Keratinocyte (primary cell): ENCODE results near the gene MORC4. TPM values are rescaled to one million over a fixed set of nuclear protein-coding genes. Genes with fewer than 3 reads are reported as not detected.

ENCODE experiments used
- DNase-seq: peaks from one replicate; pipeline ENCODE4 v3.0.0-alpha.2; 2011; ENCODE audit warnings: low read depth, missing footprints, low spot score
- FAIRE-seq: peaks from 2 replicates; lab custom pipeline; 2011; peaks lifted over from hg19 to GRCh38; lab: Jason Lieb, UNC
- H2AFZ ChIP-seq: 2 replicates; pipeline ENCODE4 v1.6.0; 2012; ENCODE audit warnings: low read length, control low read depth, inconsistent platforms; ENCODE audit not compliant: control insufficient read depth
- H3K27ac ChIP-seq: 2 replicates; pipeline ENCODE4 v1.5.1; 2011; ENCODE audit warnings: low read length; ENCODE audit not compliant: control insufficient read depth, insufficient read depth
- H3K27me3 ChIP-seq: 3 replicates; pipeline ENCODE4 v1.6.0; 2011; ENCODE audit warnings: low read length; ENCODE audit not compliant: control insufficient read depth, insufficient read depth; ENCODE audit errors: extremely low read depth
- H3K36me3 ChIP-seq, 2 experiments: 2 replicates in 1 of 2; 3 replicates in 1 of 2; pipeline ENCODE4 v1.5.1; 2011; ENCODE audit warnings: low read length in 2 of 2, mild to moderate bottlenecking in 1 of 2; ENCODE audit not compliant: control insufficient read depth in 2 of 2, insufficient read depth in 2 of 2; ENCODE audit errors: extremely low read depth in 1 of 2
- H3K4me1 ChIP-seq: 3 replicates; pipeline ENCODE4 v1.5.1; 2011; ENCODE audit warnings: low read length; ENCODE audit not compliant: control insufficient read depth, insufficient read depth; ENCODE audit errors: extremely low read depth
- H3K4me2 ChIP-seq: 3 replicates; pipeline ENCODE4 v1.6.0; 2011; ENCODE audit warnings: low read depth, low read length; ENCODE audit not compliant: control insufficient read depth, insufficient read depth; ENCODE audit errors: extremely low read depth
- H3K4me3 ChIP-seq, 3 experiments: fragments of 200-600 bp in 1 of 3; sonication (generic) in 1 of 3; 2 replicates in 2 of 3; 3 replicates in 1 of 3; pipeline ENCODE4 v1.5.1; 2011 to 2016; ENCODE audit warnings: low read length in 3 of 3, mild to moderate bottlenecking in 3 of 3, control low read depth in 2 of 3, inconsistent platforms in 1 of 3, low read depth in 1 of 3, mixed read lengths in 1 of 3, mixed run types in 1 of 3, moderate library complexity in 1 of 3; ENCODE audit not compliant: control insufficient read depth in 2 of 3, insufficient read depth in 2 of 3; ENCODE audit errors: extremely low read depth in 1 of 3
- H3K79me2 ChIP-seq: 2 replicates; pipeline ENCODE4 v1.6.0; 2012; ENCODE audit warnings: low read length; ENCODE audit not compliant: control insufficient read depth, insufficient read depth
- H3K9ac ChIP-seq: 3 replicates; pipeline ENCODE4 v1.6.0; 2011; ENCODE audit warnings: low read length; ENCODE audit not compliant: control insufficient read depth, insufficient read depth; ENCODE audit errors: extremely low read depth
- H3K9me1 ChIP-seq: 3 replicates; pipeline ENCODE4 v1.6.0; 2011; ENCODE audit warnings: low read length; ENCODE audit not compliant: control insufficient read depth, insufficient read depth; ENCODE audit errors: extremely low read depth
- H3K9me3 ChIP-seq: 2 replicates; pipeline ENCODE4 v1.5.1; 2012; ENCODE audit warnings: low read depth, low read length; ENCODE audit not compliant: control insufficient read depth
- H4K20me1 ChIP-seq: 3 replicates; pipeline ENCODE4 v1.6.0; 2011; ENCODE audit warnings: low read length; ENCODE audit not compliant: control insufficient read depth, insufficient read depth; ENCODE audit errors: extremely low read depth
- EZH2 ChIP-seq: IDR thresholded peaks from one replicate; pipeline ENCODE4 v1.6.1; 2012; ENCODE audit warnings: inconsistent platforms, mild to moderate bottlenecking, low read length, moderate library complexity
- dilution Hi-C: fragments of 300-500 bp; cut with MboI; formaldehyde crosslinking; loops from one replicate; pipeline ENCODE4 v1.7.0; 2020; ENCODE audit warnings: low sequenced_read_pairs; ENCODE audit not compliant: extremely low pct_ligation_motif_present
- polyA plus RNA-seq, 5 experiments: library from polyadenylated mRNA; depleted of rRNA in 3 of 5; stranded (reverse) in 3 of 5; stranded (forward) in 1 of 5; unstranded in 1 of 5; fragments of >200 nt; gene quantifications; 1 replicate in 1 of 5; 2 replicates in 3 of 5; 3 replicates in 1 of 5; pipeline versions ENCODE4 v1.2.1 to v1.2.3, GENCODE V29; 2011 to 2012; ENCODE audit warnings: missing spikeins in 2 of 5, low read depth in 1 of 5, low replicate concordance in 1 of 5
- TF ChIP-seq, protein P1 (sequence below), 3 experiments: IDR thresholded peaks in 1 of 3; conservative IDR thresholded peaks in 1 of 3; optimal IDR thresholded peaks in 1 of 3; 2 replicates in 2 of 3; 3 replicates in 1 of 3; pipeline versions ENCODE3 to v1.5.1; 2011; ENCODE audit warnings: low read length in 3 of 3, mild to moderate bottlenecking in 3 of 3, moderate library complexity in 2 of 3, control low read depth in 1 of 3, inconsistent platforms in 1 of 3; ENCODE audit not compliant: insufficient read depth in 2 of 3; ENCODE audit errors: extremely low read depth in 1 of 3

MORC4 gene
- polyA plus RNA-seq, 1 donor (not counting 4 experiments of a cell fraction or from before 2014, with no cell fraction given), result 21.0 TPM

DNA sequence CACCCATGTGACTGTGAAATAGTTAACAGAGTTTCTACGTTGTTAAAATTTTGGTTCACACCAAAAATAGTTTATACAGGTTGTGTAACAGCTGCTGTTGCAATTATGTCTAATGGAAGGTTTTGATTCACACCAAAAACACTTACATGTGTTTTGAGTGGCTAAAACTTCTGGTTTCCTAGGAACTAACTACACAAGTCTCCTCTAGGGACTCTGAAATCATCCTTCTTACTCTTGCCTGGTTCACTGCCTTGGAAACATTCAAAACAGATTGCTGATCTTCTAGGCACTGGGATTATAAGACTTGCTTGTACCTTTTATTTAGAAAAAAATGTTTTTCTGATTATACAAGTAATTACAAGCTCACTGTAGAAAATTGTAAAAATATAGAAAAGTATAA, 14.9 kb upstream of the MORC4 start:
- dilution Hi-C loops, result no loop called here

DNA sequence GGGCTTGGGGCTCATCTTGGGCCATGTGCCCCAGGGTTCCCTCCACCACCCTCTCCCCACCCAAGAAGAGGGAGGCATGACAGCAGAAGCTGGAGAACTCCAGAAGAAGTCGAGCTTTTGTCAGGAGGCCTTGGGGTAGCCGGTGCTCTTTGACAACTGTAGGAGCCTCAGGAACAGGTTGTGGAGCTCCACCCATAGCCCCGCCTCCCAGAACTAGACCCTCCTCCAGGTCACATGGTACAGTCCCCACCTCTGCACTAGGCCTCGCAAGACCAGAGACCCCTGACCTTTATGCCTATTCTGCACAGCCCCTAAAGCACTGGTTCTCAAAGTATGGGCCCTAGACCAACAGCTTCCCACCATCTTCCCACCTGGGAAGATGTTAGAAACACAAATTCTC, 8.0 kb upstream of the MORC4 start:
- no peaks in the 10 kb centered on the region for H3K79me2 ChIP-seq
- FAIRE-seq (no peak), DNase-seq (no peak)
- H4K20me1 ChIP-seq, result no peaks in the 10 kb centered on the region
- dilution Hi-C loops, result no loop called here
- H3K4me3 ChIP-seq, result no peak overlapping the region
- H3K4me2 ChIP-seq, result no peak overlapping the region
- H2AFZ ChIP-seq, result no peak overlapping the region
- H3K4me1 ChIP-seq, result no peaks in the 10 kb centered on the region
- H3K27ac ChIP-seq, result no peak overlapping the region
- H3K9me3 ChIP-seq, result no peaks in the 10 kb centered on the region
- no peaks in the 10 kb centered on the region for H3K9me1 ChIP-seq
- H3K36me3 ChIP-seq, result no peaks in the 10 kb centered on the region
- TF ChIP-seq EZH2, result no peak
- TF ChIP-seq, protein P1, sequence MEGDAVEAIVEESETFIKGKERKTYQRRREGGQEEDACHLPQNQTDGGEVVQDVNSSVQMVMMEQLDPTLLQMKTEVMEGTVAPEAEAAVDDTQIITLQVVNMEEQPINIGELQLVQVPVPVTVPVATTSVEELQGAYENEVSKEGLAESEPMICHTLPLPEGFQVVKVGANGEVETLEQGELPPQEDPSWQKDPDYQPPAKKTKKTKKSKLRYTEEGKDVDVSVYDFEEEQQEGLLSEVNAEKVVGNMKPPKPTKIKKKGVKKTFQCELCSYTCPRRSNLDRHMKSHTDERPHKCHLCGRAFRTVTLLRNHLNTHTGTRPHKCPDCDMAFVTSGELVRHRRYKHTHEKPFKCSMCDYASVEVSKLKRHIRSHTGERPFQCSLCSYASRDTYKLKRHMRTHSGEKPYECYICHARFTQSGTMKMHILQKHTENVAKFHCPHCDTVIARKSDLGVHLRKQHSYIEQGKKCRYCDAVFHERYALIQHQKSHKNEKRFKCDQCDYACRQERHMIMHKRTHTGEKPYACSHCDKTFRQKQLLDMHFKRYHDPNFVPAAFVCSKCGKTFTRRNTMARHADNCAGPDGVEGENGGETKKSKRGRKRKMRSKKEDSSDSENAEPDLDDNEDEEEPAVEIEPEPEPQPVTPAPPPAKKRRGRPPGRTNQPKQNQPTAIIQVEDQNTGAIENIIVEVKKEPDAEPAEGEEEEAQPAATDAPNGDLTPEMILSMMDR (optimal IDR thresholded peaks at IDR 0.05 in 1 of 3, IDR thresholded peaks at IDR 0.05 in 1 of 3, conservative IDR thresholded peaks at IDR 0.05 in 1 of 3; ENCODE audit: extremely low read depth in 1 of 3, insufficient read depth in 2 of 3, low read length in 3 of 3), result no peak
- no peak overlapping the region for H3K9ac ChIP-seq
- H3K27me3 ChIP-seq, result no peaks in the 10 kb centered on the region

More for the DNA sequence above, 14.9 kb upstream of the MORC4 start:
- Histone ChIP-seq H3K9ac (no peak overlapping the region), H3K27me3 (no peaks in the 10 kb centered on the region), H3K36me3 (no peaks in the 10 kb centered on the region), H4K20me1 (no peaks in the 10 kb centered on the region), H3K9me1 (no peaks in the 10 kb centered on the region), H3K79me2 (no peaks in the 10 kb centered on the region), H3K9me3 (no peaks in the 10 kb centered on the region), H3K4me2 (no peak overlapping the region), H3K27ac (no peak overlapping the region), H3K4me3 (no peak overlapping the region), H3K4me1 (no peaks in the 10 kb centered on the region), H2AFZ (no peak overlapping the region)
- TF ChIP-seq EZH2, result no peak
- TF ChIP-seq, protein P1 (optimal IDR thresholded peaks at IDR 0.05 in 1 of 3, IDR thresholded peaks at IDR 0.05 in 1 of 3, conservative IDR thresholded peaks at IDR 0.05 in 1 of 3; ENCODE audit: extremely low read depth in 1 of 3, insufficient read depth in 2 of 3, low read length in 3 of 3), result no peak
- FAIRE-seq (no peak), DNase-seq (no peak)
